ENCODE measurements around the gene ERBB4. TPM values are rescaled to one million over a fixed set of nuclear protein-coding genes. Genes with fewer than 3 reads are reported as not detected.

The ERBB4 gene
- total RNA-seq, 2 experiments from 2014 or later, result not detected

DNA sequence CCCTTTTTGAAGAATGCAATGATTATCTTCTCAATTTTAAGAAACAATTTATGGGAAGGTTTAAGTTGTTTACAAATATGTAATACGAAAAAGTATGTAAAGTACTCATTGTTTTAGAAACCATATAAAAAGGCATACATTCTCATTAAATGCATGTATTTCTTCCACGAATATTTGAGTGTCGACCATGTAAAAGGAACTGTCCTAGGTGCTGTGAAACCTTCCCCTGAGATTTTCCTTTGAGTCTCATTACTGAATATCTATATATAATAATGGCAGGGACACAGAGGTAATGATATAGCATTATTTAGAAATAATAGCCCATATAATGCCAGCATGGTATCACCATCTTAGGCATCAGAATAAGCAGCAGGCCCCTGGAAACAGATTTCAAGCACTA is 239.3 kb downstream of the ERBB4 start:
- Mint-ChIP-seq H3K27me3 (ENCODE audit: low read depth) (no peaks in the 10 kb centered on the region), H3K9me3 (ENCODE audit: insufficient read depth) (no peaks in the 10 kb centered on the region)

DNA sequence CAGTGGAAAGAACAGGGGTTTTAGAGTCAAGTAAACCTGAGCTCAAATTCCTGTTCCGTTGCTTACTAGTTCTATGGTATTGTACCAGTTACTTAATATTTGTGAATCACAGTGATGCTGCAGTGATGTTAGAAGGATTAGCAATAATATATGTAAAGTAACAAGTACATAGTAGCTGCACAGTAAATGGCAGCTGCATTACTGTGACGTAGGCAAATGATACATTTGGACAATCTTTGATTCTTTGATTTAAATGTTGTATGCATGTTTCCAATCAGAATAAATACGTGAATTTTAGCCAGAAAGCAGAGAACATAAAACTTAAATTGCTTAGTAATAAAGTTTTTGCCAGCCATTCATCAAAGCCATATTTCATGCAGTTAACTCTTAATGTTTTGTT is 243.0 kb downstream of the ERBB4 start:
- no peak overlapping the region for H3K4me3 Mint-ChIP-seq
- no peak for ATAC-seq
- POLR2A ChIA-PET, result no interaction called here
- no peaks in the 10 kb centered on the region for H3K9me3 Mint-ChIP-seq (ENCODE audit: insufficient read depth)
- no peaks in the 10 kb centered on the region for H3K36me3 Mint-ChIP-seq (ENCODE audit: low read depth)
- H3K27me3 Mint-ChIP-seq (ENCODE audit: low read depth), result no peaks in the 10 kb centered on the region
- no peak overlapping the region for H3K27ac Mint-ChIP-seq
- DNase-seq, result no peak
- CTCF ChIA-PET, result interaction anchor here (0.6 kb wide), 1 partner anchor 546 kb away, joined by 3 read pairs; no protein-coding TSS in a partner anchor
- no peaks in the 10 kb centered on the region for H3K4me1 Mint-ChIP-seq (ENCODE audit: low read depth)

More for the DNA sequence above, 239.3 kb downstream of the ERBB4 start:
- Mint-ChIP-seq H3K36me3 (ENCODE audit: low read depth) (no peaks in the 10 kb centered on the region), H3K4me1 (ENCODE audit: low read depth) (no peaks in the 10 kb centered on the region), H3K27ac (no peak overlapping the region), H3K4me3 (no peak overlapping the region)
- DNase-seq (no peak), ATAC-seq (no peak)
- CTCF ChIA-PET, result no interaction called here
- POLR2A ChIA-PET, result no interaction called here

DNA sequence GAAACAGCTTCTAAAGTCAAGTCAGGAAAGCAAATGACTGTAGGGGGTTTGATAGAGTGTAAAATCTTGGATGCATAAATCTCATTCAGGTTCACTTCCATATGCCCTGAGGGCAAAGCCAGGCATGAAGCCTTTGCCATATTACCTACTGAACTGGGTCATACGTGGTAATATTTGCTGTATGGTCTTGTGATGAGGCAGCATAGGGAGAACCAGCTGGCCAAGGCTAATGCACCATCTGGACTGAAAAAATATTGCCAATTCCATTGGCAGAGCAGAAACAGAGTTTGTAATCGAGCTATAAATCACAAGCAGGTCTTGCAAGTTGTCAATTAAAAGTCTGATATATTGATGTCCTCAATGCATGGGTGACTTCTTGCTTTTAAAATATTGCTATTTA is 243.8 kb downstream of the ERBB4 start:
- no peak overlapping the region for H3K4me3 Mint-ChIP-seq
- no peak overlapping the region for H3K27ac Mint-ChIP-seq
- POLR2A ChIA-PET, result no interaction called here
- CTCF ChIA-PET, result interaction anchor here (0.6 kb wide), 1 partner anchor 545 kb away, joined by 3 read pairs; no protein-coding TSS in a partner anchor
- H3K9me3 Mint-ChIP-seq (ENCODE audit: insufficient read depth), result no peaks in the 10 kb centered on the region
- ATAC-seq, result no peak
- H3K36me3 Mint-ChIP-seq (ENCODE audit: low read depth), result no peaks in the 10 kb centered on the region
- H3K27me3 Mint-ChIP-seq (ENCODE audit: low read depth), result no peaks in the 10 kb centered on the region
- DNase-seq, result no peak
- H3K4me1 Mint-ChIP-seq (ENCODE audit: low read depth), result no peaks in the 10 kb centered on the region

DNA sequence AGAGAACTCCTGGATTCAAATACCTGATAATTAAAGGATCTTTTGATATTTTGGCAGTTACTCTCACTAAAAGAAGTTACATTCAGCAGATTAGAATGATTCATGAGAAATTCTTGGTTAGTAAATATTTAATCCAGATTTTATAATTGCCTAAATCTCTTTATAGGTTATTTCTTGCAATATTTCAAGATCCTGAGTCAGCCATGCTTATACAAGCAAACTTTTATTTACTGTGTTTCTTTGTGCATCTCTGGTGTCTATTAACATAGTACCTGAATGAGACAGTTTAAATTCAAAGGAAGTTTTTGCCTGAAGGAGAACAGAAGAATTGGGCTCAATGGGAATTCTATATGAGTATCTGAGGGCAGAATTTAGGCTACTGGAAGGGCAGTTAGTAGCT is 249.3 kb downstream of the ERBB4 start:
- no peak overlapping the region for H3K27ac Mint-ChIP-seq
- CTCF ChIA-PET, result no interaction called here
- H3K4me1 Mint-ChIP-seq (ENCODE audit: low read depth), result no peaks in the 10 kb centered on the region
- no peak for ATAC-seq
- DNase-seq, result no peak
- no peaks in the 10 kb centered on the region for H3K9me3 Mint-ChIP-seq (ENCODE audit: insufficient read depth)
- POLR2A ChIA-PET, result no interaction called here
- no peak overlapping the region for H3K4me3 Mint-ChIP-seq
- no peaks in the 10 kb centered on the region for H3K36me3 Mint-ChIP-seq (ENCODE audit: low read depth)
- H3K27me3 Mint-ChIP-seq (ENCODE audit: low read depth), result no peaks in the 10 kb centered on the region

DNA sequence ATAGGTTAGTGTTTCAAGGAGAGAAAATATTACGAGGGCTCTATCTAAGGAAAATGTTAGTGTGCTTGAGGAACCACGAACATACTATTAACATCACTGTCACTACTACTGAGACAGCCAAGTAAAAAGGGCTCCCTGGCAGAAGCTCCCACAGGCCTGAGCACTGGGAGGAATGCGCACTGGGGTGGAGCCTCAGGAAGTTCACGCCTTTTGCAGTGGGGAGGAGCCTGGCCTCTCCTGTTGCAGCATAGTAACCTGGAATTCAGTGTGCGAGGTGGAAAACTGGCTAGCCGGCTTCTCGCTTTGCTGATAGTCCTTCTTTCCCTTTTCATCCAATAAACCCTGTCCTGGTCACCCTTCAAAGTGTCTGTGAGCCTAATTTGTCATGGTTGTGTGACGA is 250.3 kb downstream of the ERBB4 start:
- CTCF ChIA-PET, result no interaction called here
- Mint-ChIP-seq H3K27ac (no peak overlapping the region), H3K36me3 (ENCODE audit: low read depth) (no peaks in the 10 kb centered on the region), H3K4me1 (ENCODE audit: low read depth) (no peaks in the 10 kb centered on the region), H3K27me3 (ENCODE audit: low read depth) (no peaks in the 10 kb centered on the region), H3K4me3 (no peak overlapping the region), H3K9me3 (ENCODE audit: insufficient read depth) (no peaks in the 10 kb centered on the region)
- DNase-seq (no peak), ATAC-seq (no peak)
- POLR2A ChIA-PET, result no interaction called here

DNA sequence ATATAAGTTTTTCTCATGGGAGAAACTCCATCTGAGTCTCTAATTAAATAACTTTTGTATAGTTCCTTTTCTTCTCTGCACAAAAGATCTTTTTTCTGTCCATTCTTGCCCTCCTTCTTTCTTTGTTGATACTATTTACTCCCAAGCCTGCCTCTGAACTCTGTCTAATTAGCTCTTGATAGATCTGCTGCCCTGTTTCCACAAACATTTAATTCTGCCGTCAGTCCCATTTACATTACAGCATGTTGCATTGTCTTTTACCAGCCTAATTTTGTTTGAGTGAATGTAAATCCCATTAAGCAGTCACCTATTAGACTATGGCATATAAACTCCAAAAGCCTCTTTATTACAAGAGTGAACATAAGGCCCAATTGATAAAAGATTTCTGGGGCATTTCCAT is 254.4 kb downstream of the ERBB4 start:
- ChIA-PET CTCF (no interaction called here), POLR2A (no interaction called here)
- DNase-seq, result no peak
- Mint-ChIP-seq H3K27ac (no peak overlapping the region), H3K9me3 (ENCODE audit: insufficient read depth) (no peaks in the 10 kb centered on the region), H3K4me1 (ENCODE audit: low read depth) (no peaks in the 10 kb centered on the region), H3K36me3 (ENCODE audit: low read depth) (no peaks in the 10 kb centered on the region), H3K27me3 (ENCODE audit: low read depth) (no peaks in the 10 kb centered on the region), H3K4me3 (no peak overlapping the region)
- no peak for ATAC-seq

DNA sequence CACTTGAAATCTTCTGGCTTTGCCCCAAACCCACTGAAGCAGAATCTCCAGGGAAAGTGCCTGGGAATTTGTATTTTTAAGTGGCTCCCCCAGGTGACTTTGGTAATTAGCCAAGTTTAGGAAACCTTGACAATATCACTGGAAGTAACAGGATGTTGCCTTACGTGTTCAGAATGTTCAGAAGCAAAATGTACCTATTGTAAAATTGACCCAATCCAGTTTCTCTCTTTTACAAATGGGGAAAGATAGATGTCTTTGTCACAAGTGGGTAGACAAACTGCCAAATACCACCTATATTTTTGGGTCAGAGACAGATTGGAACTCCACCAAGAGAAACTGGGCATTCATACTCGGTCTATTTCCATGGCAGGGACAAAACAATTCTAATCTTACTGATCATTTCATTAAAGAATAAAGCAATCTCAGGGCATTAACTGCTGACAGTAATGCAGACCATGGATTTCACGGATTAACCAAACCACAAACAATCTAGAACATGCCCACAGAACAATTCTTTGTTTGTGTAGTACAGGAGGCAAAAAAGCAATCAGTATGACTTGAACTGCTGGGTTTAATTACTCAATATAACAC is 255.8 kb downstream of the ERBB4 start:
- Mint-ChIP-seq H3K4me3 (no peak overlapping the region), H3K4me1 (ENCODE audit: low read depth) (no peaks in the 10 kb centered on the region), H3K36me3 (ENCODE audit: low read depth) (no peaks in the 10 kb centered on the region), H3K9me3 (ENCODE audit: insufficient read depth) (no peaks in the 10 kb centered on the region), H3K27me3 (ENCODE audit: low read depth) (no peaks in the 10 kb centered on the region), H3K27ac (no peak overlapping the region)
- ChIA-PET POLR2A (no interaction called here), CTCF (no interaction called here)
- DNase-seq (no peak), ATAC-seq (no peak)

DNA sequence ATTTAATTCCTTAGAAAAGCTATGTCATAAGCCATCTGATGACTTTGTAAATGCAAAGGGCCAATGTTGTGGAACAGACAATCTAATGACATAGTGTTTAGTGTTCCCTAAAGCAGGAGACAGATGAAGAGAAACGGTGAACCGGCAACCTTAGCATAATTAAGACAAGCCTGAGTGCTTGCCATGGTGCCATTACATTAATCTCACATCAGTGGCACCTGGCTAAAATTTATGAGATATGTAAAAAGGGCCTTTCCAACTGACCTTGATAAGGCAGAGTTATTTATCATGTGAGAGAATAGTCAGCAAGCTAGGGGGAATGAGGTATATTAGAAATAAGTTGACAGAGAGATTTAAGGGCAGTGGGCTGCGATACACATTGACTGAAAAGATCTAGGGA is 261.8 kb downstream of the ERBB4 start:
- DNase-seq (no peak), ATAC-seq (no peak)
- H3K36me3 Mint-ChIP-seq (ENCODE audit: low read depth), result no peaks in the 10 kb centered on the region
- H3K9me3 Mint-ChIP-seq (ENCODE audit: insufficient read depth), result no peaks in the 10 kb centered on the region
- H3K27ac Mint-ChIP-seq, result no peak overlapping the region
- no peaks in the 10 kb centered on the region for H3K4me1 Mint-ChIP-seq (ENCODE audit: low read depth)
- ChIA-PET POLR2A (no interaction called here), CTCF (no interaction called here)
- H3K4me3 Mint-ChIP-seq, result no peak overlapping the region
- no peaks in the 10 kb centered on the region for H3K27me3 Mint-ChIP-seq (ENCODE audit: low read depth)

DNA sequence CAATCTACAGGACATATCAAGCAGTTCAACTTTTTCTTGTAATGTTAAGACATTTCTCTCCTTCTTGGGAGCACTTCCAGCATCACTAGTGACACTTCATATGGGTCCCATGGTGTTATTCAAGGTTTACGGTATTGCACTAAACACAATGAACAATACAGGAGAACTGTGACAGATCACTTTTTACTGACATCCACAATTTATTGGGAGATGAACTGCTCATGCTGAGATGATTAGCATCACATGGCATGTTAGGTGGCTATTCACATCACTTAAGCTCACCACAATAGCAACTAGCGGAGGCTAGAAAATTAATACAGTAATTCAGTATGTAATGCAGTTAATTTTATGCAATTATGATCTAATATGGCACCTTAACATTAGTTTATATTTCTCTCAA is 264.4 kb downstream of the ERBB4 start:
- H3K27ac Mint-ChIP-seq, result no peak overlapping the region
- no peaks in the 10 kb centered on the region for H3K9me3 Mint-ChIP-seq (ENCODE audit: insufficient read depth)
- no peaks in the 10 kb centered on the region for H3K36me3 Mint-ChIP-seq (ENCODE audit: low read depth)
- CTCF ChIA-PET, result no interaction called here
- POLR2A ChIA-PET, result no interaction called here
- ATAC-seq (no peak), DNase-seq (no peak)
- H3K27me3 Mint-ChIP-seq (ENCODE audit: low read depth), result no peaks in the 10 kb centered on the region
- H3K4me1 Mint-ChIP-seq (ENCODE audit: low read depth), result no peaks in the 10 kb centered on the region
- H3K4me3 Mint-ChIP-seq, result no peak overlapping the region

DNA sequence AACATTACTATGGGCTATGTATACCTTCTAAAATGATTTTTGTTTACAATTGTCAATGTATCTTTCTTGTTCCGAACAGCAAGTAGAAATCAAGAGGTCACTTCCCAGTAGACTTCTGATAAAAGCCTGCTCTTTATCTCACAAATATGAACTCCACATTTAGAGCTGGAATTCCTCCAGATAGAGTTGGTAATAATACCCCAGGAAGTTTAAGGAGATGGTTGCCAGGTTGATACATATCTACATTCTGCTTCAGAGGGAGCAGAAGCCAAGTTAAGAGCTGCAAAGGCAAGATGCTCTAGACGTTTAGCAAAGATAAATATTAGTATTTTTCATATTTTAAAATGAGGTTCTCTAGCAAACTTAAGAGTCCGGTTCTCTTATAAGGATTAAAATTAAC is 267.0 kb downstream of the ERBB4 start:
- DNase-seq (no peak), ATAC-seq (no peak)
- Mint-ChIP-seq H3K4me1 (ENCODE audit: low read depth) (no peaks in the 10 kb centered on the region), H3K27ac (no peak overlapping the region), H3K27me3 (ENCODE audit: low read depth) (no peaks in the 10 kb centered on the region), H3K9me3 (ENCODE audit: insufficient read depth) (no peaks in the 10 kb centered on the region), H3K36me3 (ENCODE audit: low read depth) (no peaks in the 10 kb centered on the region), H3K4me3 (no peak overlapping the region)
- ChIA-PET CTCF (no interaction called here), POLR2A (no interaction called here)

DNA sequence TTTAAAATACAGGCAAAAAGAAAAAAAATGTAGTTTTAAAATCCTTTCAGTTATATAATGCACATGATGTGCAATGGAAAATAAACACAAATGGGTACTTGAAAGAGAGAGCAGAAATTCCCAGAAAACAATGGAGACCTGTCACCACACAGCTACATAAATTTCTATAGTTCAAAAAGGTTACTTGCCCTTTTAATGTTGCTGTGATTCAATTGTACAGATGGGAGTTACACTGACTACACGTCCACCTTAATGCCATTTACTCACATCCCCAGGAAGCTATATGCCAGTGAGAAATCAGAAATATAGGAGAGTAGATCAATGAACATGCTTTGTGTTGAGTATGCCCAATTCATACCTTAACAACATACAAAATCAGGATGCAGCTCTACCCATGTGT is 269.6 kb downstream of the ERBB4 start:
- Mint-ChIP-seq H3K9me3 (ENCODE audit: insufficient read depth) (no peaks in the 10 kb centered on the region), H3K4me1 (ENCODE audit: low read depth) (no peaks in the 10 kb centered on the region), H3K27me3 (ENCODE audit: low read depth) (no peaks in the 10 kb centered on the region), H3K36me3 (ENCODE audit: low read depth) (no peaks in the 10 kb centered on the region), H3K27ac (no peak overlapping the region), H3K4me3 (no peak overlapping the region)
- no peak for DNase-seq
- no peak for ATAC-seq
- ChIA-PET CTCF (no interaction called here), POLR2A (no interaction called here)

DNA sequence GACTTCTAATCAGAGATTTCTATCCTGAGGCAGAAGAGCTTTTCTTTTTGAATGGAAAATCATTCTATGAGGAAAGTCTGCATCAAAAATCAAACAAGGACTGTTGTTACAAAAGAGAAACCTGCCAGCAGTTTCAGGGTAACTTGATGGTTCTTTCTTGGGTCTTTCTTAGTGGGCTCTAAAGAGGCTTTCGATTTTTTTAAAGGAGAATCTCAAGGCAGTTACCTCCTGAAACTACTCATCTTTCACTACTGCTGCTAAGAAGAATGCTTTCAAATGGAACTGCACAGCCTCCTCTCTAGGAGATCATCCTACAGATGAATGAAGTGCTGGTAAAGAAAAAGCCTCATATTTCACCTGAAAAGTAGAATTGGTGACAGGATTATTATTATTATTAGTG is 272.3 kb downstream of the ERBB4 start:
- no peak overlapping the region for H3K27ac Mint-ChIP-seq
- POLR2A ChIA-PET, result no interaction called here
- no peaks in the 10 kb centered on the region for H3K9me3 Mint-ChIP-seq (ENCODE audit: insufficient read depth)
- no peaks in the 10 kb centered on the region for H3K4me1 Mint-ChIP-seq (ENCODE audit: low read depth)
- CTCF ChIA-PET, result no interaction called here
- H3K4me3 Mint-ChIP-seq, result no peak overlapping the region
- DNase-seq (no peak), ATAC-seq (no peak)
- H3K27me3 Mint-ChIP-seq (ENCODE audit: low read depth), result no peaks in the 10 kb centered on the region
- H3K36me3 Mint-ChIP-seq (ENCODE audit: low read depth), result no peaks in the 10 kb centered on the region

DNA sequence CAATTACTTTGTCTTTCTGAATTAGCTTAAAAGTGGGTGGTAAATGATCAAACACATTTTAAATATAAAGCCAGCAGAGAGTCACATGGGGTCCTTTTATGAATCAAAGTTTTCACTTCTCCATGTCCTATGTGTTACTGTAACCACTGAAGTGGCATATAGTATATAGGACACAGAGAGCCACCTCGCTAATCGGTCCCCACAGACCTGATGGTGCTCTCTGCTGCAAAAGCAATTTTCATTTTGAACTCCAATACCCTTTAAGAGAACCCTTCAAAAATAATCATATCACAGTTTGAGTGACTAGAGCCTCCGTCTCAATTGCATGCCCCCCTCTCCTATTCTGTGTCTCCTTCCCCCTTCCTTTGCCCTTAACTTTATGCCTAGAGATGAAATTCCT is 272.8 kb downstream of the ERBB4 start:
- ATAC-seq (no peak), DNase-seq (no peak)
- H3K4me3 Mint-ChIP-seq, result no peak overlapping the region
- H3K9me3 Mint-ChIP-seq (ENCODE audit: insufficient read depth), result no peaks in the 10 kb centered on the region
- ChIA-PET POLR2A (no interaction called here), CTCF (no interaction called here)
- no peaks in the 10 kb centered on the region for H3K4me1 Mint-ChIP-seq (ENCODE audit: low read depth)
- H3K27ac Mint-ChIP-seq, result no peak overlapping the region
- H3K36me3 Mint-ChIP-seq (ENCODE audit: low read depth), result no peaks in the 10 kb centered on the region
- H3K27me3 Mint-ChIP-seq (ENCODE audit: low read depth), result no peaks in the 10 kb centered on the region

All from activated CD8-positive, alpha-beta T cell treated with anti-CD3 and anti-CD28 coated beads, Interleukin-2, amount 10 ng/mL, durations not matched to agents 7 days and 5 days (primary cell).